Muscle of leg (tissue), 11 donors: Measurements from ENCODE around the gene RILPL1. TPM values are rescaled to one million over a fixed set of nuclear protein-coding genes. Genes with fewer than 3 reads are reported as not detected.
"Not testable (repeated sequence)": the region's sequence is repeated elsewhere in the genome, so short reads cannot be mapped to it uniquely, and the experiment has no call there.

Experiments used
- DNase-seq: peaks from one replicate; pipeline ENCODE4 v3.0.0; 2013
- H3K27ac ChIP-seq: one replicate; pipeline ENCODE4 v1.5.1; 2013; ENCODE audit warnings: mild to moderate bottlenecking, low read length, control low read depth
- H3K27me3 ChIP-seq: one replicate; pipeline ENCODE4 v1.6.1; 2013; ENCODE audit warnings: low read length; ENCODE audit not compliant: control insufficient read depth, insufficient read depth
- H3K36me3 ChIP-seq: one replicate; pipeline ENCODE4 v1.6.1; 2013; ENCODE audit warnings: low read length; ENCODE audit not compliant: control insufficient read depth, insufficient read depth
- H3K4me1 ChIP-seq: one replicate; pipeline ENCODE4 v1.6.1; 2013; ENCODE audit warnings: low read length; ENCODE audit not compliant: control insufficient read depth, insufficient read depth
- H3K4me3 ChIP-seq: one replicate; pipeline ENCODE4 v1.5.1; 2013; ENCODE audit warnings: low read length, control low read depth
- H3K9me3 ChIP-seq: replicated peaks from 2 replicates; pipeline ENCODE4 v1.6.1; 2013; ENCODE audit warnings: low read depth, low read length; ENCODE audit not compliant: control insufficient read depth
- WGBS: methylation state at CpG from one replicate; pipeline ENCODE4 v1.1.5; 2013; ENCODE audit warnings: missing lambda C conversion rate; ENCODE audit not compliant: insufficient coverage; 5-methylcytosine and 5-hydroxymethylcytosine counted together
- polyA plus RNA-seq, 8 donors: library from polyadenylated mRNA; unstranded; fragments of 120-200 nt; gene quantifications; one replicate each; pipeline versions ENCODE4 v1.2.1 to v1.2.3, GENCODE V29; 2013; ENCODE audit warnings: inconsistent platforms in 1 of 8, low replicate concordance in 1 of 8; ENCODE audit not compliant: insufficient read length in 8 of 8, insufficient read depth in 1 of 8
- total RNA-seq: library from RNA; stranded (reverse); fragments of 120-200 nt; gene quantifications from one replicate; pipeline ENCODE4 v1.2.4, GENCODE V29; 2013

Gene RILPL1
- total and polyA plus RNA-seq, 9 donors = 24.8 to 38.3 (median 30.7) TPM

- Histone ChIP-seq H3K9me3 (no peaks in the 10 kb centered on the region), H3K27me3 (no peaks in the 10 kb centered on the region), H3K27ac (peak overlapping the region; percentile 47), H3K4me3 (no peak overlapping the region), H3K36me3 (peaks cover 61% of the 10 kb centered on the region), H3K4me1 (peaks cover 23% of the 10 kb centered on the region)
- WGBS = 69% methylated on average over 5 of the region's 13 CpGs
- DNase-seq = no peak
Observed at GRCh38 chr12:123474485-123475245, 58.9 kb downstream of the RILPL1 start.

DNA sequence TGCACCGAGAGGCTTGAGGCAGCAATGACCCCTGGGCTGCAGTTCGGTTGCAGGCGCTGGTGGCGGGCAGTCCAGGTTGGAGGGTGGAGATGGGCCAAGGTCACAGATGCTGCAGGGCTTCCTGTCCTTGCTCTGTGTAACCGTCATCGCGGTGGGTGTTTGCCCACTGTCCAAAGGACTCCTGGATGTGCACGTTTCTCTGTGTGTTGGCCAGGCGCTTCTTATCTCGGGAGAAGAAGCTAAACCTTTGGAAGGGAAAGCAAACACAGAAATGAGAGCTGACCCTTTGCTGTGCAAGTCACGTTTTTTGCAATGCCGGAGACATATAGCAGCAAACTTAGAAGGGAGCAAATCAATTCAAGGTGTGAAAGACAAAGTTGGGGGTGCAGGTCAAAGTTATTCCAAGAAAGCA lies 61.1 kb downstream of the RILPL1 start:
- no peak for DNase-seq
- Histone ChIP-seq H3K27ac (no peak overlapping the region), H3K4me1 (peaks cover 3% of the 10 kb centered on the region), H3K4me3 (no peak overlapping the region), H3K27me3 (no peaks in the 10 kb centered on the region), H3K36me3 (peaks cover 57% of the 10 kb centered on the region), H3K9me3 (no peaks in the 10 kb centered on the region)
- 88% methylated on average over 12 of the region's 12 CpGs for WGBS

DNA sequence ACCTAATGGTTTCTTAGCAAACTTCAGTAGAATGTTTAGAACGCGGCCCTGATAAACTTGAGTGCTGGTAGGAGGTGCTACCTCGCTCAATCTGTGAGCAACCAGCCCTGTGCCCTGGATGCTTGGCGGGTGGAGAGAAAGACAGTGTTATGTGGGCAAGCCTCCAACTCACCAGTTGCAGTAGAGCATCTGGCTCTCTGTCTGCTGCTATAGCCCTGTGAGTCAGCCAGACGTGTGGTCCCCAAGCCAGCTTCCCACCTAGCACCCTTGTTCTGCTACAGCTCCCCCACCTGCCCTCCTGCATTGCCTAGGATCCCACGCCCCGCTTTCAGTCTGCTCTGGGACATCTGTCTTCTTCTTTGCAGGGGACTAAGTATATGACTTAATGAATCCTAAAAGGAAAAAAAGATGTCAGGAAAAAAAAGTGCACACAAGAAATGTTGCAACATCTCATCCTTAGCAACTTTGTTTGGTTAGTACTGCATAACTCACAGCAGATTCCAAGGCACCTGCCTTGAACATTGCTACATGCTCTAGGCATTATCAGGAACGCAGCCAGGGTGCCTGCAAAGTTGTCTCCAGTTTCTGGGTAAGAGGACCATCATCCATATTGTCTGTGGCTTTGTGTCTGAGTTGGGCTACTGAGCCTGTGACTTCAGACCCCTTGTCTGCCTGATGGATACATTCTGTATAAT lies 62.0 kb downstream of the RILPL1 start:
- Histone ChIP-seq H3K4me3 (no peak overlapping the region), H3K9me3 (no peaks in the 10 kb centered on the region), H3K27ac (no peak overlapping the region), H3K4me1 (peaks cover 3% of the 10 kb centered on the region), H3K36me3 (peaks cover 55% of the 10 kb centered on the region), H3K27me3 (no peaks in the 10 kb centered on the region)
- DNase-seq = no peak
- 63% methylated on average over 6 of the region's 8 CpGs for WGBS

DNA sequence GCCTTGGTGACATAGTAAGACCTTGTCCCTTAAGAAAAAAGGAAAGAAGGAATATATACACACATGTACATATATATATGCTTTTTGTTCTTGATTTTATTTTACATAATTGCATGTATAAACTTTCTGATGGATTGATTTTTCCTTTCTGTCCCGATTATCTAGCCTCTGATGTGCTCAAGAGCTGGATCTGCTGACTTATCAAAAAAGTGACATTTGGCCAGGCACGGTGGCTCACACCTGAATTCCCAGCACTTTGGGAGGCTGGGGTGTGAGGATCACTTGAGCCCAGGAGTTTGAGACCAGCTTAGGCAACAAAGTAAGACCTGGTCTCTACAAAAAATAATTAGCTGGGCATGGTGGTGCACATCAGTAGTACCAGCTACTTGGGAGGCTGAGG lies 63.5 kb downstream of the RILPL1 start:
- Histone ChIP-seq H3K4me3 (no peak overlapping the region), H3K27me3 (no peaks in the 10 kb centered on the region), H3K36me3 (peaks cover 57% of the 10 kb centered on the region), H3K9me3 (no peaks in the 10 kb centered on the region), H3K4me1 (no peaks in the 10 kb centered on the region), H3K27ac (no peak overlapping the region)
- WGBS = 100% methylated on average over 1 of the region's 2 CpGs
- no peak for DNase-seq

DNA sequence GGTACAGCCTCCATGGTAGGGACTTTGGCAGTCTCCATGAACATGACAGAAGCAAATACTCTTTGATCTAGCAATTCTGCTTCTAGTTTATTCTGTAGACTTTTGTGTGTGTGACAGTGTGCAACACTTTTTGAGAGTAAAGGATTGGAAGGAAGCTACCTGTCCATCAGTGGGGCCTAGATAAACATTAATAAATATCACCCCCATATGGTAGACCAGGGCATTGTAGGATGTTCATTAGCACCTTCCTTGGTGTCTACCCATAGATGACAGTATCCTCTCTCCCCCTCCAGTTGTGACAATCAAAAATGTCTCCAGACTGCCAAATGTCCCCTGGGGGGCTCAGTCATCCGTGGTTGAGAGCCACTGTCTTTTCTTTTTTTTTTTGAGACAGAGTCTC lies 64.7 kb downstream of the RILPL1 start:
- H3K36me3 ChIP-seq = peaks cover 61% of the 10 kb centered on the region
- H3K27me3 ChIP-seq = no peaks in the 10 kb centered on the region
- H3K9me3 ChIP-seq = no peaks in the 10 kb centered on the region
- H3K4me1 ChIP-seq = no peaks in the 10 kb centered on the region
- H3K4me3 ChIP-seq = no peak overlapping the region
- no peak for DNase-seq
- H3K27ac ChIP-seq = no peak overlapping the region
- 22% methylated on average over 1 of the region's 1 CpG for WGBS

GRCh38 chr12:123465084-123465483 lies 68.4 kb downstream of the RILPL1 start:
- 46% methylated on average over 2 of the region's 4 CpGs for whole genome bisulfite sequencing

GRCh38 chr12:123463174-123463573 lies 70.3 kb downstream of the RILPL1 start:
- not testable (repeated sequence) for H3K4me1 ChIP-seq, H3K4me3 ChIP-seq, H3K9me3 ChIP-seq, DNase-seq, H3K27ac ChIP-seq, H3K27me3 ChIP-seq
- H3K36me3 ChIP-seq = peaks cover 45% of the 10 kb centered on the region
- whole genome bisulfite sequencing = 93% methylated on average over 2 of the region's 11 CpGs

More at GRCh38 chr12:123465084-123465483, 68.4 kb downstream of the RILPL1 start:
- H3K27me3 ChIP-seq = no peaks in the 10 kb centered on the region
- no peaks in the 10 kb centered on the region for H3K4me1 ChIP-seq
- DNase-seq = no peak
- no peaks in the 10 kb centered on the region for H3K9me3 ChIP-seq
- H3K27ac ChIP-seq = no peak overlapping the region
- H3K4me3 ChIP-seq = no peak overlapping the region
- H3K36me3 ChIP-seq = peaks cover 51% of the 10 kb centered on the region

DNA sequence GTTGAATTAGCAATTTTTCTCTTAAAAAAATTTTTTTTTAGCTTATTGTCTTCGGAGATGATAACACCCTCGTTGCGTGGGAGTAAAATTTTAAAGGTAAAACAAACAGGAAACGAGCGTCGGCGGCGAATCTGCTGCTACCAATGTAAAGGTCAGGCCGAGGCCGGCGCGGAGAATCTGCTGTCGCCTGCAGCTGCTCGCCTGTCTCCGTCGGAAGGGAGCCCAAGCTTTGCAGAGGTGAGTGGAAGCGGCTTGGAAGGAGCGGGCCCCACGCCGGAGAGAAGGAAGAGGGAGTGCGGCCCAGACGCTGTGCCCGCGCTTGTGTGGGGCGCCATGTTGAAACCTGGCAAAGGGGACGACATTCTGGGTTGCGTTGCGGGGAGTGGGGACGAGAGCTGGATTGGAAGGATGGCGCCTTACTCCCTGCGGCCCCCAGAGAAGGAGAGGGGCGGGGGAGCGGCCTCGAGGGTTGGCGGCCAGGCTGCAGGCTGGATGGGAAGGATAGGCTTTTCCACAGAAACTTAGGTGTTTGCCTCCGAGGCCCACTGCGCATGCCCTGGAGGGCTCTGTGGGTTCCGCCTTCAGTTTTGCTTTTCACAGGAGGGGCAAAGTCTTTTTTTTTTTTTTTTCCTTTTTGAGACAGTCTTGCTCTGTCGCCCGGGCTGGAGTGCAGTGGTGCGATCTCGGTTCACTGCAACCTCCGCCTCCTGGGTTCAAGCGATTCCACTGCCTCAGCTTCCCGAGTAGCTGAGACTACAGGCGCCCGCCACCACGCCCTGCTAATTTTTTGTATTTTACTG lies 75.3 kb downstream of the RILPL1 start, which contains the start of gene SNRNP35:
TSS of gene SNRNP35 (plus strand) at position 160 of the 800 bp plus-strand sequence. CDS start 7,402 bp downstream, outside the sequence.
- Histone ChIP-seq H3K4me3 (peak within 1 kb of the TSS; percentile 98), H3K9me3 (no peaks in the 10 kb centered on the region), H3K4me1 (peaks cover 5% of the 10 kb centered on the region), H3K27me3 (no peaks in the 10 kb centered on the region), H3K27ac (peak within 1 kb of the TSS; percentile 100), H3K36me3 (peaks cover 18% of the 10 kb centered on the region)
- 0% methylated on average over 43 of the region's 48 CpGs for WGBS
- peak; percentile 95 for DNase-seq

DNA sequence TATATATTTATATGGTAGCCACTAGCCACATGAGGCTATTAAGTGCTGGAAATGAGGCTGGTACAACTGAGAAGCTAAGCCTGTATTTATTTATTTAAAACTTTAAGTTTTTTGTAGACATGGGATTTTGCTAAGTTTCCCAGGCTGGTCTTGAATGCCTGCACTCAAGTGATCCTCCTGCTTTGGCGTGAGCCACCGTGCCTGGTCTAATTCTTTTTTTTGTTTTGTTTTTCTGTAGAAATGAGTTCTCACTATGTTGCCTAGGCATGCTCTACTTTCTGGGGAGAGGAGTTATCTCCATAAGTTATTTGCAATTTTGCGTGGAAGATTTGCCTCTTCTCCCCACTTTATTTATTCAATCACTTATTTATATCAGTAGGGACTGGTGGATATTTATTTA lies 80.4 kb downstream of the RILPL1 start:
- H3K4me3 ChIP-seq = no peak overlapping the region
- H3K27me3 ChIP-seq = no peaks in the 10 kb centered on the region
- no peaks in the 10 kb centered on the region for H3K4me1 ChIP-seq
- no CpG with 5 or more reads among the region's 3 CpGs for WGBS
- no peak for DNase-seq
- H3K9me3 ChIP-seq = no peaks in the 10 kb centered on the region
- H3K36me3 ChIP-seq = no peaks in the 10 kb centered on the region
- no peak overlapping the region for H3K27ac ChIP-seq

DNA sequence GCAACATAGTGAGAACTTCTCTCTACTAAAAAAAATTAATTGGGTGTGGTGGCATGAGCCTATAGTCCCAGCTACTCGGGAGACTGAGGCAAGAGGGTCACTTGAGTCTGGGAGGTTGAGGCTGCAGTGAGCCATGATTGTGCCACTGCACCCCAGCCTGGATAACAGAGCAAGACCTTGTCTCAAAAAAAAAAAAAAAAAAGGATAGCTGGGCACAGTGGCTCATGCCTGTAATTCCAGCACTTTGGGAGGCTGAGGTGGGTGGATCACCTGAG lies 81.3 kb downstream of the RILPL1 start:
- H3K36me3 ChIP-seq, H3K27ac ChIP-seq, H3K4me3 ChIP-seq, H3K9me3 ChIP-seq, DNase-seq, H3K4me1 ChIP-seq, H3K27me3 ChIP-seq: not testable (repeated sequence)
- 60% methylated on average over 1 of the region's 1 CpG for WGBS
